HG03175 (cell line): ENCODE results near the gene ZNF354B.
"Not testable (repeated sequence)": the region's sequence is repeated elsewhere in the genome, so short reads cannot be mapped to it uniquely, and the experiment has no call there.

Experiments used
- ATAC-seq: cut with Tn5 transposase; IDR thresholded peaks from one replicate; pipeline ENCODE4 v1.9.1; 2021; ENCODE audit warnings: mild to moderate bottlenecking, moderate library complexity; ENCODE audit not compliant: unreplicated experiment

ZNF354B gene

DNA sequence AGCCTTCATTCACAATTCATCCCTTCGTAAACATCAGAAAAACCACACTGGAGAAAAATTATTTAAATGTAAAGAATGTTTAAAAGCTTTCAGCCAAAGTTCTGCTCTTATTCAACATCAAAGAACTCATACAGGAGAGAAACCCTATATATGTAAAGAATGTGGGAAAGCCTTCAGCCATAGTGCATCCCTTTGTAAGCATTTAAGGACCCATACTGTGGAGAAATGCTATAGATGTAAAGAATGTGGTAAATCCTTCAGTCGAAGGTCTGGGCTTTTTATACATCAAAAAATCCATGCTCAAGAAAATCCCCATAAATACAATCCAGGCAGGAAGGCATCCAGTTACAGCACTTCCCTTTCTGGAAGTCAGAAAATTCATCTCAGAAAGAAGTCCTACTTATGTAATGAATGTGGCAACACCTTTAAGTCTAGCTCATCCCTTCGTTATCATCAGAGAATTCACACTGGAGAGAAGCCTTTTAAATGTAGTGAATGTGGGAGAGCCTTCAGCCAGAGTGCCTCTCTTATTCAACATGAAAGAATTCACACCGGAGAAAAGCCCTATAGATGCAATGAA, 23.5 kb downstream of the ZNF354B start:
- ATAC-seq = not testable (repeated sequence)

DNA sequence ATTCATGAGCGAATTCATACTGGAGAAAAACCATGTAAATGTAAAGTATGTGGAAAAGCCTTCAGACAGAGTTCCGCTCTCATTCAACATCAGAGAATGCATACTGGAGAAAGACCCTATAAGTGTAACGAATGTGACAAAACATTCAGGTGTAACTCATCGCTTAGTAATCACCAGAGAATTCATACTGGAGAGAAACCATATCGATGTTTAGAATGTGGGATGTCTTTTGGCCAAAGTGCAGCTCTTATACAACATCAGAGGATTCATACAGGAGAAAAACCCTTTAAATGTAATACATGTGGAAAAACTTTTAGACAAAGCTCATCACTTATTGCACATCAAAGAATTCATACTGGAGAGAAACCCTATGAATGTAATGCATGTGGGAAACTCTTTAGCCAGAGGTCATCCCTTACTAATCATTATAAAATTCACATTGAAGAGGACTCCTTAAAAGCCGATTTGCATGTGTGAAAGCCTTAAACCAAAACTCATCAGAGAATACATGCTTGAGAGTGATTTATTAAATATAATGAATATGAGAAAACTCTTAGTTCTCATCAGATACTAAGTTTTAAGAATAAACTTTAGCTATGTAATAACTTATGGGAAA, 24.2 kb downstream of the ZNF354B start:
- ATAC-seq = no peak

DNA sequence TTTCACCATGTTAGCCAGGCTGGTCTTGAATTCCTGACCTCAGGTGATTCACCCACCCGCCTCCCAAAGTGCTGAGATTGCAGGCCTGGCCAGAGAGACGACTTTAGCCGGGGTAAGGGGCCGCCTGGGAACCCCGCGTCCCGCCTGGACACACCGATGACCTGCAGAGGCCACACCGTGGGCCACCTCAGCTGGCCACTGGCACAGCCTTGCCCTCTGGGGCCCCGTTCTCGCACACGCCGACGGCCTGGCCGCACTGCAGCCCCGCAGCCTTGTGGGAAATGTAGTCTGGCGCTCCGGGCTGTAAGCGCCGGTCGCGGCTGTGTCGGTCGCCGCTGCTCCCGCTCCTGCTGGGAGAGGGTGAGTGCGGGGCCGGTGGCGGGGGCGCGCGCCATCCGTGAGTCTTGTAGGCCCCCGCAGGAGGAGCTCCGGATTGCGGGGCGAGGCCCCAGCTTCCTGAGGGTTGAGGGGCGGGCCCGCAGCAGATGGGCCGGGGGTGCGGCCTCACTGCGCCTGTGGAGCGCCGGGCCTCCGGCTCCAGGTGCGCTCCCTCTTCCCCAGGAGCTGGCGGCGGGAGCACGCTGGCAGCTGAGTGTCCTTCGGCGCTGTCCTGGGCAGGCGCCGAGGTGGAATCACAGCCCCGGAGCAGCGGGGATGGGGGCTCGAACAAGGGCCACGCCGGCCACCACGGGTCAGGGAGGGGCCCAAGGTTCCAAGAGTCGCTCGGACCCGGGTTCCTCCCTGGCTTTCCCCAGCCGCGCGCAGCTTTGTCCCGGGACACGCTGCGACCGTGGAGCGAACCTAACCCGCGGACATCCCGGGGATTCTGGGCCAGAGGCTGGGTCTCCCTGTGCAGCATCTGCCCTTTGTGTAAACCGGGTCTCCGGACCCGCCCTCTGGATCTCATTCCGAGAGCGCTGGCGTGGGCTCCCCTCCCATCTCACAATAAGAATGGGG, 36.1 kb downstream of the ZNF354B start, which contains the start of gene ZFP2:
Gene ZFP2, plus strand, starts transcription at position 299 of the 957 bp plus-strand sequence. CDS start 35,401 bp downstream, outside the sequence.
- ATAC-seq = no peak

DNA sequence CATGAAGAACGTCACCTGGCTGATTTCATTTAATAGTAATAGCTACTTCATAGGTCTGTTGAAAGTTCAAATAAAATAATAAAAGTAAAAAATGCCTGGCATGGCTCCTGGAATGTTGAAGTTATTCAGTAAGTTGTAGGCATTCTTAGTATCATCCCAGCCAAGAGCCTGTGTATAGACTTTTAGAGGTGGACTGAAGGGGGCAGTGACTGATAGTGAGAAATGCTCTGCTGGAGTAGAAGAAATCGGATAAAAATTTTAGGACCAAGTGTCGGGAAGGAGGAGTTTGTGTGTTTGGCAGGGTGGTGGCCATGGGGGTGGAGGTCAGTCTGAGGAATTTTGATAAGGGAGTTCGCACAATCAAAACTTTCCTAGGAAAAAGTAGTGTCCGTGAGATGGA, 39.5 kb downstream of the ZNF354B start:
- no peak for ATAC-seq

DNA sequence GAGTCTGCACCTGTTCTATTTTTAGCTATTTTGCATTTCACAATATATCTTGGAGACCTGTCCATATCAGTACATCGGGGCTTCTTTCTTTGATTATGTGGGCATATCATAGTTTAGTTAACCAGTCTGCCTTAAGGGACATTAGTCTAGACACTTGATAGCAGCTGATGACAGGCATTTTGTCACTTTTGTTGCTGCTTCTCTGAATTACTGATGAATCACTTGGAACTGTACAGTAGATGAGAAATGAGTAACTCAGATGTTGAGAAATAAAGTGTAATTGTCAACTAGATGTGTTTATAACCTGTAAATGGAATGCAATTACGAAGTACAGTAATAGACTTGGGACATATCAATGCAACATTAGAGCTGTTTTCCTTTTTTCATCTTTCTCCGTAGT, 43.1 kb downstream of the ZNF354B start:
- ATAC-seq = no peak

DNA sequence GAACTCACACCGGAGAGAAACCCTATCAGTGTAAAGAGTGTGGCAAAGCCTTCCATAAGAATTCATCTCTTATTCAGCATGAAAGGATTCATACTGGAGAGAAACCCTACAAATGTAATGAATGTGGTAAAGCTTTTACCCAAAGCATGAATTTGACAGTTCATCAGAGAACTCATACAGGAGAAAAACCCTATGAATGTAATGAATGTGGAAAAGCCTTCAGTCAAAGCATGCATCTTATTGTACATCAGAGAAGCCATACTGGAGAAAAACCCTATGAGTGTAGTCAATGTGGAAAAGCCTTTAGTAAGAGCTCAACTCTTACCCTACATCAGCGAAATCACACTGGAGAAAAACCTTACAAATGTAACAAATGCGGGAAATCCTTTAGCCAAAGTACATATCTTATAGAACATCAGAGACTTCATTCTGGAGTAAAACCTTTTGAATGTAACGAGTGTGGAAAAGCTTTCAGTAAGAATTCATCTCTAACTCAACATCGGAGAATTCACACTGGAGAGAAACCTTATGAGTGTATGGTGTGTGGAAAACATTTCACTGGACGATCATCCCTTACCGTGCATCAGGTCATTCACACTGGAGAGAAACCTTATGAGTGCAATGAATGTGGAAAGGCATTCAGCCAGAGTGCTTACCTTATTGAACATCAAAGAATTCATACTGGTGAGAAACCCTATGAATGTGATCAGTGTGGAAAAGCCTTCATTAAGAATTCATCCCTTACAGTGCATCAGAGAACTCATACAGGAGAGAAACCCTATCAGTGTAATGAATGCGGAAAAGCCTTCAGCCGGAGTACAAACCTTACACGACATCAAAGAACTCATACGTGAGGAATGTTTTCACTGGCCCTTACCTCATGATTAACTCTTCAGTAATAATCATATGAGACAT, 72.3 kb downstream of the ZNF354B start:
- no peak for ATAC-seq
